Spinal cord (tissue), 4 donors: ENCODE measurements around the gene SLC11A1. TPM values are rescaled to one million over a fixed set of nuclear protein-coding genes. Genes with fewer than 3 reads are reported as not detected.

Experiments used
- polyA plus RNA-seq, 2 donors: library from polyadenylated mRNA; unstranded; fragments of 120-200 nt; gene quantifications; one replicate each; pipeline ENCODE4 v1.2.1, GENCODE V29; 2013; ENCODE audit not compliant: insufficient read length in 2 of 2
- small RNA-seq: library from RNA; depleted of rRNA; stranded (forward); fragments of <200 nt; gene quantifications from one replicate; pipeline ENCODE3, GENCODE V24; 2014; ENCODE audit warnings: low replicate concordance
- total RNA-seq, 2 donors: library from RNA; depleted of rRNA in 1 of 2; stranded (reverse); fragments of 120-200 nt in 1 of 2; fragments of >200 nt in 1 of 2; gene quantifications; one replicate each; pipeline versions ENCODE4 v1.2.3 to v1.2.4, GENCODE V29; 2013 to 2014

The SLC11A1 gene
- total and polyA plus RNA-seq, 4 donors = 1.5 to 5.0 (median 2.9) TPM

Small RNAs within 50 kb of the gene (small RNA-seq; reads per million reads assigned to genes)
- gene MIR26B (3,003 reads per million, percentile 100 among the genes with 10 or more reads in this experiment), gene MIR6810 (not detected)

Other genes with a start within 250 kb of the SLC11A1 start
- gene CXCR1, start 215.3 kb upstream of the SLC11A1 start, total RNA-seq = under 1 TPM in 1 of 2 donors, not detected in 1; 0.89 TPM
- gene CXCR1, start 215.3 kb upstream of the SLC11A1 start, polyA plus RNA-seq = not detected
- 100 to 1,000 TPM; 163 to 192 TPM for gene ARPC2, start 165.1 kb upstream of the SLC11A1 start, total RNA-seq
- gene ARPC2, start 165.1 kb upstream of the SLC11A1 start, polyA plus RNA-seq = 100 to 1,000 TPM; 237 to 248 TPM
- under 1 TPM; 0.30 to 0.44 TPM for gene GPBAR1, start 121.3 kb upstream of the SLC11A1 start, total RNA-seq
- gene GPBAR1, start 121.3 kb upstream of the SLC11A1 start, polyA plus RNA-seq = under 1 TPM; 0.36 to 0.74 TPM
- 100 to 1,000 TPM in 1 of 2 donors, 10 to 100 TPM in 1; 82.1 to 104 TPM for gene AAMP, start 112.1 kb upstream of the SLC11A1 start, total RNA-seq
- 100 to 1,000 TPM; 123 to 128 TPM for gene AAMP, start 112.1 kb upstream of the SLC11A1 start, polyA plus RNA-seq
- gene PNKD, start 111.8 kb upstream of the SLC11A1 start, total RNA-seq = 10 to 100 TPM; 45.7 to 72.7 TPM
- 100 to 1,000 TPM in 1 of 2 donors, 10 to 100 TPM in 1; 96.0 to 101 TPM for gene PNKD, start 111.8 kb upstream of the SLC11A1 start, polyA plus RNA-seq
- gene TMBIM1, start 89.8 kb upstream of the SLC11A1 start, total RNA-seq = 10 to 100 TPM; 49.9 to 93.4 TPM
- 10 to 100 TPM; 21.6 to 34.2 TPM for gene TMBIM1, start 89.8 kb upstream of the SLC11A1 start, polyA plus RNA-seq
- 1 to 10 TPM; 1.2 to 6.6 TPM for gene CATIP, start 25.4 kb upstream of the SLC11A1 start, total RNA-seq
- 1 to 10 TPM; 3.4 to 4.4 TPM for gene CATIP, start 25.4 kb upstream of the SLC11A1 start, polyA plus RNA-seq
- 100 to 1,000 TPM in 1 of 2 donors, 10 to 100 TPM in 1; 31.6 to 104 TPM for gene CTDSP1, start 17.6 kb downstream of the SLC11A1 start, total RNA-seq
- gene CTDSP1, start 17.6 kb downstream of the SLC11A1 start, polyA plus RNA-seq = 10 to 100 TPM; 69.6 to 78.4 TPM
- under 1 TPM in 1 of 2 donors, not detected in 1; 0.11 TPM for gene VIL1, start 36.9 kb downstream of the SLC11A1 start, total RNA-seq
- gene VIL1, start 36.9 kb downstream of the SLC11A1 start, polyA plus RNA-seq = 1 to 10 TPM in 1 of 2 donors, under 1 TPM in 1; 0.48 to 1.3 TPM
- 10 to 100 TPM; 16.5 to 29.7 TPM for gene USP37, start 186.1 kb downstream of the SLC11A1 start, total RNA-seq
- 10 to 100 TPM in 1 of 2 donors, 1 to 10 TPM in 1; 8.7 to 10.4 TPM for gene USP37, start 186.1 kb downstream of the SLC11A1 start, polyA plus RNA-seq
- gene CNOT9, start 186.6 kb downstream of the SLC11A1 start, total RNA-seq = 10 to 100 TPM; 37.9 to 47.0 TPM
- 10 to 100 TPM; 54.1 to 54.3 TPM for gene CNOT9, start 186.6 kb downstream of the SLC11A1 start, polyA plus RNA-seq
- 1 to 10 TPM; 8.3 to 9.0 TPM for gene PLCD4, start 225.6 kb downstream of the SLC11A1 start, total RNA-seq
- gene PLCD4, start 225.6 kb downstream of the SLC11A1 start, polyA plus RNA-seq = 10 to 100 TPM in 1 of 2 donors, 1 to 10 TPM in 1; 7.0 to 12.8 TPM